T follicular helper cell (primary cell): ENCODE measurements around the gene AIG1.
"Not testable (repeated sequence)": the region's sequence is repeated elsewhere in the genome, so short reads cannot be mapped to it uniquely, and the experiment has no call there.

Experiments used
- DNase-seq: peaks from one replicate; pipeline ENCODE4 v3.0.0-alpha.2; 2020; ENCODE audit warnings: low read depth

Gene AIG1

DNA sequence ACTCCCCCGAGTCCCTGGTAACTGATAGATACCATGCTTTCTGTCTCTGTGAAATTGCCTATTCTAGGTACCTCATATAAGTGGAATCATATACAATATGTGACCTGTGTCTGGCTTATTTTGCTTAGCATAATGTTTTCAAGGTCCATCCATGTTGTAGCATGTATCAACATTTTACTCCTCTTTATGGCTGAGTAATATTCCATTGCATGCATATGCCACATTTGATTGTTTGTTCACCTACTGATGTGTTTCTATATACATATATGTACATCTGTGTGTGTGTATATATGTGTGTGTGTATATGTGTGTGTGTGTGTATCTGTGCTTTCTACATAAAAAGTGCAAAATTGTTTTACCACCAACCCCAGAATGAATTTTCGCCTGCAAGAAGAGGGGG lies 270.7 kb downstream of the AIG1 start:
- DNase-seq, result no peak

DNA sequence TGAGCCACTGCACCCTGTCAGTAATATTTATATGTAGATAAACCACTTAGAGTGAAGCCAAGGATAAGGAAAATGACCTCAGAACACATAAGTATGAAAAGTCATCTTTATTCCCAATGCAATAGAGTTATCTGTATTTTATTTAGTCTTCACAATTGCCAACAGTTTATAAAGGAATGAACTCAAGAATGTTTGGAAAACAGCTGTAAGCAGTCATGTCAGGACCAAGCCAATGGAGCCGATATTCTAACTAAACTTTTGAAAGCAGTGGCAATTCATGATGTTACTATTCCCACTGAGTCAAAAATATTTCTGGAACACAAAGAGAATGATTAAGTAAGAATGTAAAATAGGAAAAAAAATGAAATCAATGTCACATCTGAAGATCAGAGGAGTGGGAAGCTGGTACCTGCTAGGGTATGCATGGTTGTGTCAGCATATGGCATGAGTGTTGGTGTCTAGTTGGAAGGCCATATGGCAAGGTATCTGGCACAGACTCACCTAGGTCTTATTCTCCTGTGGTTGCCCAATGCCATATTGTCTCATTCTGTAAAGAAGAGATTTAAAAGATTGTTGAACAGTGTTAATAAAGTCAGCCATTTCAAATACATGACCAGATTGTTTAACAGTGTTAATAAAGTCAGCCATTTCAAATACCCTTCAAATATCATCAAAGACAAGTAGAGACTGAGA lies 271.6 kb downstream of the AIG1 start:
- no peak for DNase-seq

DNA sequence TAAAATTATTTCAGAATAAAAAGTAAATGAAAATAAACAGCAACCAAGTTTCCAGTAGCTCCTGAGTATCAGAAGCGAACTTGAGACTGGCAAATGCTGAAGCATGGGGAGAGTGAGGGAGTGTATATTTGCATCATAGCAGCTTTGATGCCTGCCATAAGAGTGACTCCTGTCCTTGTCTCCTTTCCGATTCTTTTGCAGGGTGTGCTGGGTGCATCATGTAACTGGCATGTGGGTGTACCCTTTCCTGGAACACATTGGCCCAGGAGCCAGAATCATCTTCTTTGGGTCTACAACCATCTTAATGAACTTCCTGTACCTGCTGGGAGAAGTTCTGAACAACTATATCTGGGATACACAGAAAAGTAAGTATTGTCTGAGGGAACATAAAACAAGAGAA lies 272.4 kb downstream of the AIG1 start:
- no peak for DNase-seq

DNA sequence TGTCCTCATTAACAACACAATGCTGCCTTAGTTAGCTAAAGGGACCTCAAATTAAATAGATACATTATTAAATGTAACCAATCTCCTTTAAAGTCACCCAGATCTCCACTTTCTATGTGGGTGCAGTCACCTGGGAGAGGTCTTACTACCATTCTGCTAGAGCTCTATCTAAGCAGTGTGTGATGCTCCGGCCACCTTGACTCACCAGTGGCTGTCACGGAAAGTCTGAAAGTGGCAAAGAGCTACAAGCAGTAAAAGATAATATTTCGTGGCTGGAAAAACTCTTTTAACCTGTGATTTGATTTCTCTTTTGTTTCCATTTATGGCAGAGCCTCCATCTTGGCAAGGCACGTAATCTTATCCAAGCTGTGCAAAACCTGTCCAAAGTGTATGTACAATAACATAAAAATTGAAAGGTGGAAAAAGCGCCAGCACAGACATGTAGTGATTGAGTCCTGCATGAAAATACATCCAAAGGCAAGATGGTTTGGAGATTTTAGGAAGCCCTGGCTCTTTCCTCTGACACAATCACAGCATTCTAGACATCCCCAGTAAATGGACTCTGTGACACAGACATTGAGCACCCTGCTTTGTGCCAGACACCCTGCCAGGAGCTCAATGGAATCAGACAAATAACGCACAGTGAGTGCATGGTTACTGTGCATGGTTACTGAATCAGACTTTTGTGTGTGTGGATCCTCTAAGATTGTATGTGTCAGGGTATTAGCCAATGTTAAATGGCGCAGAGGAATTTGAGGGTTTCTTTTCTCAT lies 273.2 kb downstream of the AIG1 start:
- DNase-seq, result no peak

DNA sequence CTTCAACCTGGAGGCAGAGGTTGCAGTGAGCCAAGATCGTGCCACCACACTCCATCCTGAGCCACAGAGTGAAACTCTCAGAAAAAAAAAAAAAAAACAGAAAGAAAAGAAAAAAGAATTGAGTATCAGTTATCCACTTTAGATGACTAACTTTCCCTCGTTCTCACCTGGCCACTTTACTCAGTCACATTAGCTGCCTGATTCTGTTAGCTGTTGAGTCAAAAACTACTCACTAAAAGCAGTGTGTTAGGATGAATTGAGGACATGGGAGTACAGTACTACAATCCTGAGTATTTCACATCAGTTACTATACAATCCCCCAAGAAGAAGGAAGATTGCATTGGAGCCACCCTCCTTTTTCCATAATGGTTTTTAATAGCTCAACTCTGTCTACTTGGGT lies 275.2 kb downstream of the AIG1 start:
- no peak for DNase-seq

DNA sequence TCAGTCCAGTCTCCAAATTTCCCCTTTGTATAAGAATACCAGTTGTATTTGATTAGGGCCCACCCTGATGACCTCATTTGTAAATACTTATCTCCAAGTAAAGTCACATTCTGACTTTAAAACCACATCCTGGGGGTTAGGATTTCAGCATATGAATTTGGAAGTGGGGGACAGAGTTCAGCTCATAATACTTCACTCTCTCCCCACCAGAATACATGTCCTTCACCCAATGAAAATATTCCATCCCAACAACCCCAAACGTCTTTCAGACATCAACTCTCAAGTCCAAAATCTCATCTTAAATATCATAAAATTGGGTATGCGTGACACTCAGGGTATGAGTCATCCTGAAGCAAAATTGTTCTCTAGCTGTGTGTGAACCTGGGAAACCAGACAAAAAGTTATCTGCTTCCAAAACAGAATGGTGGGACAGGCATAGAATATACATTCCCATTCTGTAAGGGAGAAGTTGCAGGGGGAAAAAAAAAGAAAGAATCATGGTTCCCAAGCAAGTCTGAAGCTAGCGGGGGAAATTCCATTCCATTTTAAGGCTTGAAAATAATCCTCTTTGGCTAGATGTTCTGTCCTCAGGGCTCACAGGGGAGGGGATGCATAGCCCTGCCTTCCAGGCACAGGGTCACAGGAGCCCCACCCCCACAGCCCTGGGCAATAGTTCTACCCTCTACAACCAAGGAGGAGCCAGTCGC lies 275.9 kb downstream of the AIG1 start:
- DNase-seq, result no peak

DNA sequence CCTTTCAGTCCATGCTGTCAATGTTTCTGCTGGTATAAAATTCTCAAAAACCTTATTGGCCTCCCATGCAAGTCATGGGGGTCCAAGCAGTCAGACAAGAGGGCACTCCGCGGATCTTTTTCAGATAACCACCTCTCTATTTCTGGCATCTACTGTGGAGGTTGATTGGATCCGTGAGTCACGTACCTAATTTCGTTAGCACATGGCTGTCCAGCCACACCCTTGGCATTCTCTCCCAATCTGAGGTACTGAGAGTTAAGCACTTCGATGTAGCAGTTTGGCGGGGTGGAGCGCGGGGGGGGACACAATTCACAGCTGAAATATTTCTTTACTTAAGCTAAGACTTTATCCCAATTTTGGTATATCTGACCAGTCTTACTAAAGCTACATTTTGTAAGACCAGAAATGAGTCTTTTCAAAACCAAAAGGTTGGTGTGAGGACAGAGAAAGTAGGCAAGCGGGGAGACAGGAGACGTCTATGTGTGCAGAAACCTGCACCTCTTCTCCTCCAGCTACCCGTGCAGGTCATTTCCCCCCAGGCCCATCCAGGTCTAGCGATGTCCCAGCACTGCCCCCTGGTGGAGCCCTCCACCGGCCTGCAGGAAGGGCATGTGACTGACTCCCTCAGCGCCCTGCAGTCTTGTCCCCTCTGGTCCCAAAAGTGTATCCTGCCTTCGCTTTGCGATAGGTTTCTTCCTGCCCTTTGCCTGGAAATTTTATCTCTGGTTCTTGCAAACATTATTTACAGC lies 276.7 kb downstream of the AIG1 start:
- peak; percentile 20 for DNase-seq

DNA sequence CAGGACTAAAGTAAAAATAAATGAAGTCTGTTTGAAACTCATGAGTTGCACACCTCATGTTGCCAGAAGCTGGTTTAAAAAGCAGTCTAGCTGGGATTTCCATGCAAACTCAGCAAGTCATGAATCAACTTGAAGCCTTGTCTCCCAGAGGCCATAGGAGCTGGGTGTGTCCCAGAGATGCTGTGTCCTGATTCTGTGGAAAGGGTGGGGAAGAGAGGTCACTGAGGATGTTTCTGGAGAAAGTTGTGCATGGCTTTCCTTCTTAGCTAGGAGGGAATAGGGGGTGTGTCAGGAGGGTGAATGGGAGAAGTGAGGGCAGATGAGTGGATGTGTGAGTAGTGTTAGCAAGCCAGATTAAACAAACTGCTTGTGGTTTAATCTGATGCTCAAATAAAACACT lies 278.5 kb downstream of the AIG1 start:
- no peak for DNase-seq

DNA sequence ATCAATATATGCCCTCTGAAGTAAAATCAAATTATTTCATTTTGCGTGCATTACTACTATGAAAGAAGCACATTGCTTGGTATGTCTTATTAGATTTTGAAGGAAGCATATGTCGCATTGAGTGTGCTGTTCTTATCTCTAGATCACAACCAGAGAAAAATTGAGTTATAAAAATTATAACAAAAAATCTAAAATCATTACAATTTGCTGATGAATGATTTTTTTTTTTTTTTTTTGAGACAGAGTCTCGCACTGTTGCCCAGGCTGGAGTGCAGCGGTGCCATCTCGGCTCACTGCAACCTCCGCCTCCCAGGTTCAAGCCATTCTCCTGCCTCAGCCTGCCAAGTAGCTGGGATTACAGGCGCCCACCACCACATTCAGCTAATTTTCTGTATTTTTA lies 284.8 kb downstream of the AIG1 start:
- not testable (repeated sequence) for DNase-seq

DNA sequence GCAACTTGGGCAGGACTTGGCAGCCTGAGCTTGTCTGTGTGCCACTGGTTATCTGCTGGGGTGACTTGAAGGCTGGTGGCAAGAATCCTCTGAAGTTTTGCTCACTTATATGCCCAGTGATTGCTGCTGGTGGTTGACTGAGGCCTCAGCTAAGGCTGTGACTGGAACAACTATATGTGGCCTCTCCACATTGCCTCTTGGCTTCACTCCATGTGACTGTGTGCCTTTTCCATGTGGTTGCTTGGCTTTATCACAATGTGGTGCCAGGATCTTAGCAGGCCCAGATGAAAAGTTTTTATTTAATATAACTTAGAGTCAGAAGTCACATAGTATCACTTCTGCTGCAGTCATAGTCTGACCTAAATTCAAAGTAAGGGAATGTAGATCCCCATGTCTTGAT lies 285.3 kb downstream of the AIG1 start:
- no peak for DNase-seq

DNA sequence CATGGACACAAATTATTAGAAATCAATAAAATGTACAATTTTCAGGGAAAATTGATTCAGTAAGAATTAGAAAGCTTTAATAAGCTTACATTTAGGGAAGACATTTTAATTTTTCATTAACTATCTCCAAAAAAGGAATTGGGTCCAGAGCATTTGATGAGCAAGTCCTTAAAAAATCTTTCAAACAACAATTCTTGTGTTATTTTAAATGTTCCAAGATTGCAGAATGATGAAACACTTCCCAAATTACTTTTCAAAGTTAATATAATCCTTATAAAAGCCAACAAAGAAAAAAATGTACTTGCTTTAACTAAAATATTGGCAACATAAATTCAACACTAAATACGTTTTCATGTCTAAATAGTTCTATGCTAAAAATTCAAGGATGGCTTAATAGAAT lies 287.8 kb downstream of the AIG1 start:
- no peak for DNase-seq

DNA sequence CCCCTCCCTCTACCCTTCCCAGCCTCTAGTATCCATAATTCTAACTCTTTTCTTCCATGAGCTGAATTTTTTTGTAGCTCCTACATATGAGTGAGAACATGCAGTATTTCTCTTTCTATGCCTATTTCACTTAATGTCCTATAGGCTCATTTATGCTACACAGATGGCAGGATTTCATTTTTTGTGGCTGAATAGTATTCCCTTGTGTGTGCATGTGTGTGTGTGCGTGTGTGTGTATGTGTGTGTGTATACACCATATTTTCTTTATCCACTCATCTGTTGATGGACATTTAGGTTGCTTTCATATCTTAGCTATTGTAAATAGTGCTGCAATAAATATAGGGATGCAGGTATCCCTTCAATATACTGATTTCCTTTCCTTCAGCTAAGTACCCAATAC lies 288.8 kb downstream of the AIG1 start:
- no peak for DNase-seq

DNA sequence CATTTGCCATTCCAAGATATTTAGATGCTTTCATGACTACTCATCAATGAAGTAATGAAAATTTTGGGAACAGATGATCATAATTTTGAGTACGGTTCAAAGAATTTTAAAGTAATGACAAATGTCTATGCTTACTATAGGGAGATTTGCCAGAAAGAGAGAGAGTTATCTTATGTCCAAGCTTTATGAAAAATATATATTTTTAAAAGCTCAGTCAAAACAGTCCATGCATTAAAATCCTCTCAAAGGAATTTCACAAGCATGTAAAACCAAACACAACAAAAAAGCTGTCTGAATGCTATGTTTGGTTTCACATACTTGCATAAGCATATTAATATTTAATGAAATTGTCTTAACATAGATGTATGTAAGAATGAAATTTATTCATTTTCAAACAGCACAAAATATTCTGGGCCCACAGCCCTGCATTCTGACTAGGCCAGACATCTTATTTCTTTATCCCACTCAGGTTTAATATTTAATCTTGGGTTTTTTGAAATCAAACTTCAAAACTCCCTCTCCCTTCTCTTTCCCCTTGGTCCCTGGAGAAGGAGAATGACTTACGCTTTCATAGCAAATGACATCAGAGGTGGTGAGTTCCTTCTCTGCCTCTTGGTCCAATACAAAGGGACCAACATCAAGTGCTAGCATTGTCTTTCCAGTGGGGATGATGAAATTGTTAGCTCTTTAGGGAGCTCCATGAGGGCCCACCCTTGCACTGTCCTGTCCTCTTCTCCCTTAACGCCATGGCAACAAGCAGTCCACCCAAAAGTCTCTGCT lies 295.6 kb downstream of the AIG1 start:
- DNase-seq, result no peak

DNA sequence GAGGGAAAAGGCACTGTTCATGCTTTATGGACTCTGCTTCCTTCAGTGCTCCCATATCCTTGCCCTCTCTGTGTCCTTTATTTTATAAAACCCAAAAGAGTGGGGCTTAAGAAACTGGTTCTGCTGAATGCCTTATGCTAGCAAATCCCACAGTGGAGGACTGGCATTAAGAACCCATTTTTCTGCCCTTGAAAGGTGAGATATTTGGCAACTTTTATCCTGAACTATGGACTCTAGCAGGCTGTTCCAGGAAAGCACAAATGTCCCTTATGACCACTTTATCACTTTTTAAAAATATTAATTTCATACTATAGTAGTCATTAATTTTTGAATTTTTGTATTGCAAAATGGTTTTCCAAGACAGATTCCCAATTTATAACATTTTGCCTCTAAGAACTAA lies 296.5 kb downstream of the AIG1 start:
- DNase-seq, result no peak

DNA sequence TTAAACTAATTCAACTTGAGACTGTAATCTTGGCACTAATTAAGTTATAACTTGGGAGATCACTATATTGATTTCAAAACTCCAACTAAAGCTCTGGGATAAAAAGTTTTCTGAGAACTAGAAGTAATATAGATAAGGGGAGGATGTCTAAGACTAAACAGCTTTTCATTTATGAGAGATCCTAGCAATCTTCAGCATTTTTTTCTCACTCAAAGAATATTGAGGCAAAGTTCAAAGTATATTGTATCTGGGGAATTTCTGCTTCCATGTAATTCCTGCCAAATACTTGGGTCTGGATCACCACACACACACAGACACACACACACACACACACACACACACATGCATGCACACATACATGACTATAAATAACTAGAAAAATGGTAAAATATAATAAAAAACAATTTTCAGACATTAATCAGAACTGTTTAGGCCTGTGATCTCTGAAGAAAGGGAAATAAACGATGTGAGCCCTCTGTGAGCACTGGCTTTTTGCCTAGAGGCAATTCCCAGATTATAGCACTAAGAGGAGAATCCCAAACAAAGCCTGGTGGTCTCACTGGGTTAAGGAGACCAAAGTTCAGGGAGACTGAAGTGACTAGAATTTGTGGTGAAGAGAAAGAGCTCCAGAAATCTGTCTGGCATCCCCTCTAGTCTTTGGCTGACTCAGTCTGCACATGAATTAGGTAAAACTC lies 297.0 kb downstream of the AIG1 start:
- DNase-seq, result no peak

DNA sequence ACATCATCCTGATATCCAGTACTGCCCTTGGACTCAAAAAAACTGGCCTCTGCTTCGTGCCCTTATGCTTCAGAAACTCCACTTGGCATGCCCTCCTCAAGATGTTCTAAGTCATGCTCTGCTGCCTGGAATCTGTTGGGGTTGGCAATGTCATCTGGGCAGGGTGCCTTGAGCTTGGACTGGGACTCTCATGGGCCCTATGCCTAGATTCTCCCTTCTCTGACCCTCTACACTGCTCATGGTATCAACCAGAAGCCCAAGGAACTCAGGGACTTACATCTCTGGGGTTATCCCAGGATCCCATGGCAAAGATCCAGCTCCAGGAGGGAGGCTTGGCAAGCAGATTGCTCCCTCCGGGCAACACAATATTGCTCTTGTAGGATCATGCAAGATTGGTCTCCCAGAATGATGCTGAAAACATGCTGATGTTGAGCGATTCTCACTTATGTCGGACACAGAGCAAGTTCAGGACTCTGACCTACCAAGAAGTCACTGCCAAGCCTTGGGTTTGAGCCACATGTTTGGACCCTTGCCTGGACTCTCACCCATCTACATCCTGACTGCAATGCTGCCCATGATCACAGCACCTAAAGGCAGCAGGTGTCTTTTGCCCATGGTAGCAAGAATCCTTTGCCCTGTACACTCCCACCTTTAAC lies 301.0 kb downstream of the AIG1 start:
- DNase-seq, result no peak

DNA sequence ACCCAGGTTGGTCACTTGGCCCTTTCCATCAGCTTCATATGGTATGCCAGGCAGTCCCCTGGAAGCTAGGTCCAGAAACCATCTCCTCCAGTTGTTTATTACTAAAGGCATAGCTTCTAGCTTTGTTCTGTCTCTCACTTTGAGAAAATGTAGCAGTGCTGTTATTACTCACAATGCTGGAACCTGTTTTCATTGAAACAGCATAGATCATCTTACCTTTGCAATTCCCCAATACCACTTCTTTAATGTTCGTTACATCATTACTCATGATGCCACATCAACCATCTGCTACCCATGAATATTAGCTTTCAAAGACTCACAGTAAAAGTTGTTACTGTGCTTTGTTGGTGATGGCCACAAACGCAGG lies 301.5 kb downstream of the AIG1 start:
- DNase-seq, result no peak

DNA sequence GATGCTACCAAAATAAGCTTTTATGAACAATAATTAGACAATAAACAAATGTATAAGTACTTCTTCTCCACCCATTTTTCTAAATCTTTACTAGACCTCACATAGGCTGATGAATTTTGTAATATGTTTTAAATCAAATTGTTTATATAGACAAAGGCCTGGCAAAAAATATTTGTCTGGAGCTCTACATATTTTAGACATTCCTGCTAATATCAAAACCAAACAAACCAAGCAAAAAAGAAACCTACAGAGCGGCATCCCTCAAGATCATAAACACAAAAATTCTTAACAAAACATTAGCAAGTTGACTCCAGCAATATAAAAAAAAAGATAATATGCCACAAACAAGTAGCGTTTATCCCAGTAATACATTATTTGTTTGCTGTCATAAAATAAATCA lies 302.6 kb downstream of the AIG1 start:
- no peak for DNase-seq

DNA sequence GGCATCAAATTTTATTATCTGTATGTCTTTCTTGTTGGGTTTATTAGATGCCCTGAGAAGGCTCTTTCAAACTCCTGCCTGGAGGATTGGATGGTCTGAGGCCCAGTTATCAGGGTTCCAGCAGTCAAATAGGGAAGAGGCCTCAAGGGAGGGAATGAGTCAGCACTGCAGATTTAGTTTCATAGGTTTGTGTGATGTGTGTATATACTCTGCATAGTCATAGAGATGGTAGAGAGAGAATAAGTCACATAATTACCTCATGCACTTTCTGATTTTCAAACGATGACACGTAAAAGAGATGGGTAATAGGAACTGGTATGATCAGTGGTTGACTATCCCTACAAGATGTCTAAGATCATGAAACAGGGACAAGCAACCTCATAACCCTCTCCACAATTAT lies 307.7 kb downstream of the AIG1 start:
- DNase-seq, result no peak

DNA sequence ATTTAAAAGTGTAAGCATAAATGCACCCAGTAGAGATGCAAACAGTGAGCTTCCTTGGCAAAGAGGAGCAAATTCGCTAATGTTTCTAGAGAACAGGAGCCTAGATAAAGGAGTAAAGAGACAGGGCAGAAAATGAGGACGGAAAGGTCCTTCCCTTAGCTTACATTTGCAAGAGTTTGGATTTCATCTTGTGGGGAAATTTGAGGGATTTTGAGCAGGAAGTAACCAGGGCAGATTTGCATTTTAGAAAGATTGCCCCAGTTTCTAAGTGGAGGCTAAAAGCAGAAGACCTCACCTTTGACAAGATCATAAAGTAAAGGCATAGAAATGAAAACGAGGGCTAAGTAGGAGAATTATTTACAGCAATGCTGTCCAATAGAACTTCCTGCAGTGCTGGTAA lies 309.3 kb downstream of the AIG1 start:
- no peak for DNase-seq
